Panc1 (cell line): ENCODE results near the gene PLEKHG4. TPM values are rescaled to one million over a fixed set of nuclear protein-coding genes. Genes with fewer than 3 reads are reported as not detected.
A peak's percentile ranks its signal among the peaks of the same experiment; 100 is the strongest.

Source experiments
- ATAC-seq: fragments of 200-7000 bp; cut with Tn5 transposase; 2 replicates; pipeline ENCODE4 v1.9.1; 2020; ENCODE audit warnings: mild to moderate bottlenecking, moderate library complexity
- BruUV-seq: library from RNA; stranded (reverse); fragments of 400-500 nt; replicated peaks from 2 replicates; lab custom pipeline; 2021; lab: Mats Ljungman, UMichigan
- CTCF ChIA-PET: fragments of 300-600 bp; sonication (Branson Sonifier 250); formaldehyde crosslinking; loops from one replicate; lab custom pipeline; 2022; ENCODE audit warnings: antibody characterized with exemption; lab: Charles Lee
- POLR2A ChIA-PET: fragments of 300-600 bp; sonication (Branson Sonifier 250); formaldehyde crosslinking; loops from one replicate; lab custom pipeline; 2022; ENCODE audit warnings: antibody characterized with exemption; lab: Charles Lee
- DNase-seq: peaks from one replicate; pipeline ENCODE4 v3.0.0-alpha.2; 2010; ENCODE audit warnings: low read depth, low spot score
- H3K27ac ChIP-seq: 2 replicates; pipeline ENCODE4 v1.5.1; 2011; ENCODE audit warnings: mild to moderate bottlenecking, low read length, inconsistent platforms
- H3K27me3 ChIP-seq: fragments of 200-500 bp; sonication (Bioruptor generic); 2 replicates; pipeline ENCODE4 v1.6.0; 2014; ENCODE audit warnings: low read length, inconsistent platforms; ENCODE audit not compliant: control insufficient read depth, insufficient read depth
- H3K36me3 ChIP-seq: fragments of 200-500 bp; sonication (Bioruptor generic); 2 replicates; pipeline ENCODE4 v1.5.1; 2014; ENCODE audit warnings: inconsistent platforms, mild to moderate bottlenecking, low read length, moderate library complexity; ENCODE audit not compliant: control insufficient read depth, insufficient read depth
- H3K4me1 ChIP-seq: 2 replicates; pipeline ENCODE4 v1.5.1; 2011; ENCODE audit warnings: inconsistent platforms, mild to moderate bottlenecking, low read length, moderate library complexity; ENCODE audit not compliant: control insufficient read depth, insufficient read depth
- H3K4me3 ChIP-seq, 2 experiments: 2 replicates each; pipeline ENCODE4 v1.5.1; 2011 to 2012; ENCODE audit warnings: low read depth in 2 of 2, low read length in 2 of 2, mild to moderate bottlenecking in 2 of 2, inconsistent platforms in 1 of 2, moderate library complexity in 1 of 2
- H3K9me3 ChIP-seq: fragments of 200-500 bp; sonication (Bioruptor generic); 2 replicates; pipeline ENCODE4 v1.5.1; 2014; ENCODE audit warnings: low read depth, mild to moderate bottlenecking, inconsistent platforms, low read length, moderate library complexity; ENCODE audit not compliant: control insufficient read depth, insufficient read depth
- CTCF ChIP-seq: fragments of 450-650 bp; IDR thresholded peaks from 2 replicates; pipeline ENCODE4 v1.5.1; 2017; ENCODE audit warnings: mild to moderate bottlenecking
- POLR2AphosphoS5 ChIP-seq: IDR thresholded peaks from 2 replicates; pipeline ENCODE4 v1.6.1; 2012; ENCODE audit warnings: mild to moderate bottlenecking, low read depth, low read length, moderate library complexity
- REST ChIP-seq, 2 experiments: IDR thresholded peaks; 2 replicates each; pipeline ENCODE4 v1.6.1; 2011 to 2012; ENCODE audit warnings: low read depth in 2 of 2, control low read depth in 1 of 2, low read length in 1 of 2, mild to moderate bottlenecking in 1 of 2, moderate library complexity in 1 of 2; ENCODE audit not compliant: insufficient read depth in 1 of 2
- SIN3A ChIP-seq: IDR thresholded peaks from 2 replicates; pipeline ENCODE4 v1.6.1; 2012; ENCODE audit warnings: low read depth, mild to moderate bottlenecking, low read length, moderate library complexity, borderline replicate concordance; ENCODE audit not compliant: insufficient read depth
- TCF7L2 ChIP-seq: IDR thresholded peaks from 2 replicates; pipeline ENCODE4 v1.6.1; 2011; ENCODE audit warnings: mild to moderate bottlenecking, low read depth, low read length, inconsistent platforms
- in situ Hi-C: cut with HindIII; loops from 2 replicates; pipeline ENCODE4 v1.10.0; 2016; ENCODE audit warnings: low sequenced_read_pairs, low pct_unique_long_range_greater_than_20kb
- intact Hi-C: fragments of 100-400 bp; cut with micrococcal nuclease; formaldehyde crosslinking; loops from one replicate; pipeline ENCODE4 v1.10.0; 2022; ENCODE audit not compliant: unreplicated experiment
- total RNA-seq: library from RNA; stranded (reverse); gene quantifications from one replicate; pipeline ENCODE4 v1.2.1, GENCODE V29; 2021; ENCODE audit not compliant: unreplicated experiment

PLEKHG4 gene
- total RNA-seq, 1 experiment from 2014 or later = 6.7 TPM

GRCh38 chr16:67283826-67284555, 4.7 kb downstream of the PLEKHG4 start:
- no peak for TF ChIP-seq SIN3A
- TF ChIP-seq POLR2AphosphoS5 = no peak
- TF ChIP-seq TCF7L2 = no peak
- TF ChIP-seq REST (IDR thresholded peaks at IDR 0.05; ENCODE audit: insufficient read depth in 1 of 2, low read depth in 2 of 2, low read length in 1 of 2) = no peak
- no peak for TF ChIP-seq CTCF
- in situ Hi-C loops = no loop called here
- BruUV-seq = no TSS peak
- no peak overlapping the region for H3K4me3 ChIP-seq
- ATAC-seq = no peak
- no peaks in the 10 kb centered on the region for H3K9me3 ChIP-seq
- no peaks in the 10 kb centered on the region for H3K27me3 ChIP-seq
- intact Hi-C loops = no loop called here
- DNase-seq = no peak
- POLR2A ChIA-PET = no interaction called here
- H3K27ac ChIP-seq = no peak overlapping the region
- H3K4me1 ChIP-seq = no peaks in the 10 kb centered on the region
- CTCF ChIA-PET = interaction anchor here (1.0 to 1.6 kb wide), 2 partner anchors 34 to 55 kb away, joined by 3 read pairs; no protein-coding TSS in a partner anchor
- no peaks in the 10 kb centered on the region; the same call in 1 of the 2 replicates for H3K36me3 ChIP-seq

GRCh38 chr16:67284699-67285646, 5.6 kb downstream of the PLEKHG4 start:
- DNase-seq (no peak), ATAC-seq (peak; percentile 85)
- Histone ChIP-seq H3K4me3 (no peak overlapping the region), H3K36me3 (no peaks in the 10 kb centered on the region; the same call in 1 of the 2 replicates), H3K9me3 (no peaks in the 10 kb centered on the region), H3K4me1 (no peaks in the 10 kb centered on the region), H3K27ac (no peak overlapping the region), H3K27me3 (no peaks in the 10 kb centered on the region)
- intact Hi-C loops = no loop called here
- ChIA-PET CTCF (interaction anchor here (0.6 to 1.6 kb wide), 5 partner anchors 22 to 331 kb away, joined by 3 to 6 read pairs (median 3); no protein-coding TSS in a partner anchor), POLR2A (no interaction called here)
- in situ Hi-C loops = no loop called here
- TF ChIP-seq CTCF = peak; percentile 80; the same call in 1 of the 2 replicates
- no peak for TF ChIP-seq TCF7L2
- no TSS peak for BruUV-seq
